HG03439 (cell line): ENCODE measurements around the gene ENTPD1.
"Not testable (repeated sequence)": the region's sequence is repeated elsewhere in the genome, so short reads cannot be mapped to it uniquely, and the experiment has no call there.

Source experiments
- ATAC-seq: cut with Tn5 transposase; IDR thresholded peaks from one replicate; pipeline ENCODE4 v1.9.1; 2021; ENCODE audit warnings: mild to moderate bottlenecking, moderate library complexity; ENCODE audit not compliant: unreplicated experiment

ENTPD1 gene

GRCh38 chr10:95756809-95757684, 1.1 kb downstream of the ENTPD1 start:
- no peak for ATAC-seq

GRCh38 chr10:95758351-95759025, 2.5 kb downstream of the ENTPD1 start:
- peak; percentile 55 for ATAC-seq

- ATAC-seq: no peak
Observed at GRCh38 chr10:95759233-95759826, 3.4 kb downstream of the ENTPD1 start.

- ATAC-seq: no peak
Observed at GRCh38 chr10:95761939-95762492, 6.1 kb downstream of the ENTPD1 start.

- ATAC-seq: peak; percentile 73
Observed at GRCh38 chr10:95767884-95768556, 12.1 kb downstream of the ENTPD1 start.

- no peak for ATAC-seq
Observed at GRCh38 chr10:95770084-95770720, 14.2 kb downstream of the ENTPD1 start.

GRCh38 chr10:95773454-95773853, 17.5 kb downstream of the ENTPD1 start:
- ATAC-seq: not testable (repeated sequence)

GRCh38 chr10:95777638-95778037, 21.7 kb downstream of the ENTPD1 start:
- not testable (repeated sequence) for ATAC-seq

- no peak for ATAC-seq
Observed at GRCh38 chr10:95782318-95782717, 26.4 kb downstream of the ENTPD1 start.

GRCh38 chr10:95783741-95784140, 27.8 kb downstream of the ENTPD1 start:
- peak; percentile 47 for ATAC-seq

- ATAC-seq: peak; percentile 9
Observed at GRCh38 chr10:95784279-95784913, 28.4 kb downstream of the ENTPD1 start.

- peak; percentile 32 for ATAC-seq
Observed at GRCh38 chr10:95785317-95785716, 29.4 kb downstream of the ENTPD1 start.

GRCh38 chr10:95785942-95786669, 30.1 kb downstream of the ENTPD1 start:
- ATAC-seq: no peak

GRCh38 chr10:95787447-95787846, 31.5 kb downstream of the ENTPD1 start:
- no peak for ATAC-seq

- ATAC-seq: no peak
Observed at GRCh38 chr10:95788830-95789229, 32.9 kb downstream of the ENTPD1 start.

GRCh38 chr10:95789902-95790301, 33.9 kb downstream of the ENTPD1 start:
- ATAC-seq: no peak

GRCh38 chr10:95790982-95791381, 35.0 kb downstream of the ENTPD1 start:
- ATAC-seq: peak; percentile 46

- ATAC-seq: peak; percentile 38
Observed at GRCh38 chr10:95791425-95791979, 35.5 kb downstream of the ENTPD1 start.

- no peak for ATAC-seq
Observed at GRCh38 chr10:95792211-95792780, 36.3 kb downstream of the ENTPD1 start.
